ENCODE results near the gene RAB26. TPM values are rescaled to one million over a fixed set of nuclear protein-coding genes. Genes with fewer than 3 reads are reported as not detected.
A peak's percentile ranks its signal among the peaks of the same experiment; 100 is the strongest.
"Not testable (repeated sequence)": the region's sequence is repeated elsewhere in the genome, so short reads cannot be mapped to it uniquely, and the experiment has no call there.

The RAB26 gene
- total RNA-seq = 10 to 100 TPM; 18.2 to 24.5 TPM

GRCh38 chr16:2147981-2148671, at the start of gene RAB26:
TSS of gene RAB26 (plus strand) at chr16:2148625. CDS start at chr16:2148784, 159 bp downstream.
- Histone ChIP-seq H3K9me3 (no peaks in the 10 kb centered on the region), H3K36me3 (no peaks in the 10 kb centered on the region), H3K27ac (peak within 1 kb of the TSS; percentile 83), H3K4me1 (peaks cover 36% of the 10 kb centered on the region), H3K4me3 (peak within 1 kb of the TSS; percentile 53), H3K27me3 (no peaks in the 10 kb centered on the region), H3K9ac (ENCODE audit: low read depth in 2 of 2, low read length in 2 of 2) (peak within 1 kb of the TSS; percentile 63 to 69)
- no peak for TF ChIP-seq CTCF (IDR thresholded peaks at IDR 0.05)
- intact Hi-C loops (cut with DNase I) = no loop called here
- peak; percentile 93 for DNase-seq

- DNase-seq; intact Hi-C loops (cut with DNase I); H3K9ac ChIP-seq (ENCODE audit: low read depth in 2 of 2, low read length in 2 of 2); H3K4me1 ChIP-seq; H3K4me3 ChIP-seq; H3K27me3 ChIP-seq; H3K36me3 ChIP-seq; H3K27ac ChIP-seq; H3K9me3 ChIP-seq: not testable (repeated sequence)
These were observed 46.8 kb upstream of the RAB26 start for GRCh38 chr16:2101581-2101980.

GRCh38 chr16:2102471-2102870, 46.0 kb upstream of the RAB26 start:
- Histone ChIP-seq H3K9me3 (no peaks in the 10 kb centered on the region), H3K27me3 (no peaks in the 10 kb centered on the region), H3K27ac (no peak overlapping the region), H3K9ac (ENCODE audit: low read depth in 2 of 2, low read length in 2 of 2) (no peak overlapping the region), H3K4me1 (no peaks in the 10 kb centered on the region), H3K36me3 (no peaks in the 10 kb centered on the region), H3K4me3 (no peak overlapping the region)
- intact Hi-C loops (cut with DNase I) = no loop called here
- no peak for DNase-seq
- TF ChIP-seq CTCF (IDR thresholded peaks at IDR 0.05) = no peak

GRCh38 chr16:2104464-2104863, 44.0 kb upstream of the RAB26 start:
- intact Hi-C loops (cut with DNase I); H3K4me1 ChIP-seq; H3K9ac ChIP-seq (ENCODE audit: low read depth in 2 of 2, low read length in 2 of 2); H3K4me3 ChIP-seq; H3K9me3 ChIP-seq; H3K36me3 ChIP-seq; H3K27ac ChIP-seq; H3K27me3 ChIP-seq; DNase-seq: not testable (repeated sequence)

- H3K4me3 ChIP-seq; DNase-seq; H3K27me3 ChIP-seq; H3K27ac ChIP-seq; H3K4me1 ChIP-seq; H3K36me3 ChIP-seq; H3K9ac ChIP-seq (ENCODE audit: low read depth in 2 of 2, low read length in 2 of 2); H3K9me3 ChIP-seq; intact Hi-C loops (cut with DNase I): not testable (repeated sequence)
These were observed 43.1 kb upstream of the RAB26 start for GRCh38 chr16:2105291-2105690.

- H3K36me3 ChIP-seq; intact Hi-C loops (cut with DNase I): not testable (repeated sequence)
These were observed 42.7 kb upstream of the RAB26 start for GRCh38 chr16:2105769-2106168.

GRCh38 chr16:2106211-2106610, 42.2 kb upstream of the RAB26 start:
- H3K4me3 ChIP-seq; H3K4me1 ChIP-seq; H3K9ac ChIP-seq (ENCODE audit: low read depth in 2 of 2, low read length in 2 of 2); intact Hi-C loops (cut with DNase I); H3K9me3 ChIP-seq; DNase-seq; H3K27ac ChIP-seq; H3K27me3 ChIP-seq; H3K36me3 ChIP-seq: not testable (repeated sequence)

More at GRCh38 chr16:2105769-2106168, 42.7 kb upstream of the RAB26 start:
- H3K4me1 ChIP-seq; H3K27ac ChIP-seq; H3K9me3 ChIP-seq; DNase-seq; H3K4me3 ChIP-seq; H3K27me3 ChIP-seq; H3K9ac ChIP-seq (ENCODE audit: low read depth in 2 of 2, low read length in 2 of 2): not testable (repeated sequence)

GRCh38 chr16:2107121-2107790, 41.2 kb upstream of the RAB26 start:
- H3K4me3 ChIP-seq; intact Hi-C loops (cut with DNase I); H3K27me3 ChIP-seq; H3K36me3 ChIP-seq; H3K9ac ChIP-seq (ENCODE audit: low read depth in 2 of 2, low read length in 2 of 2); DNase-seq; H3K27ac ChIP-seq; H3K9me3 ChIP-seq; H3K4me1 ChIP-seq: not testable (repeated sequence)

- intact Hi-C loops (cut with DNase I); H3K4me3 ChIP-seq; H3K27me3 ChIP-seq; H3K4me1 ChIP-seq; DNase-seq; H3K9ac ChIP-seq (ENCODE audit: low read depth in 2 of 2, low read length in 2 of 2); H3K27ac ChIP-seq; H3K9me3 ChIP-seq; H3K36me3 ChIP-seq: not testable (repeated sequence)
These were observed 40.7 kb upstream of the RAB26 start for GRCh38 chr16:2107791-2108125.

GRCh38 chr16:2108446-2109270, 39.8 kb upstream of the RAB26 start:
- DNase-seq; H3K9me3 ChIP-seq; H3K27me3 ChIP-seq; H3K27ac ChIP-seq; H3K9ac ChIP-seq (ENCODE audit: low read depth in 2 of 2, low read length in 2 of 2); H3K4me3 ChIP-seq; H3K4me1 ChIP-seq; intact Hi-C loops (cut with DNase I); H3K36me3 ChIP-seq: not testable (repeated sequence)

GRCh38 chr16:2109271-2109580, 39.2 kb upstream of the RAB26 start:
- H3K36me3 ChIP-seq; intact Hi-C loops (cut with DNase I); H3K4me3 ChIP-seq; H3K27me3 ChIP-seq; H3K27ac ChIP-seq; DNase-seq; H3K9ac ChIP-seq (ENCODE audit: low read depth in 2 of 2, low read length in 2 of 2); H3K4me1 ChIP-seq; H3K9me3 ChIP-seq: not testable (repeated sequence)

All from colonic mucosa (tissue), 4 donors.